Measurements from ENCODE around the gene HHIP.

HHIP gene

DNA sequence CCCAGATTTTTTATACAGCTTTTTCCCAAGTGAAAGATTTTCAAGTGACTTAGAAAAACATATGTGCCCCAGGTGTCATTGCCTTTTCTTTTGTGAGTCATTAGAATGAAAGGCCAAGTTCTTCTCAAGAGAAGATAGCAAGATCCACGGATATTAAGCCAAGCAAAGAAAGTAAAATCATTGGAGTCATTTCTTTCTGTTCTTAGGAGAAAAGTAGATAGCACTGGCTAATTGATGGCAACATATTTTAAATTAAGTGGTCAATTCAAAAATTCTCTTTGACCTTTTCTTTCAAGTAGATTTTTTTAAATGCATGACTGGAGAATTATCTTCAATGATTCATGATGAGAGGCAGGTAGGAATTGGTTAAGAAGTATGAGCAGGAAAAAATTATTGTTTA lies 94.4 kb downstream of the HHIP start:
- TF ChIP-seq TOX (CRISPR knock-in tag; IDR thresholded peaks at IDR 0.05; ENCODE audit: borderline replicate concordance) (no peak), CREB5 (CRISPR knock-in tag; IDR thresholded peaks at IDR 0.05; ENCODE audit: low read depth) (no peak), ZNF70 (CRISPR knock-in tag; IDR thresholded peaks at IDR 0.05) (no peak)
- TF ChIP-seq, protein P1, sequence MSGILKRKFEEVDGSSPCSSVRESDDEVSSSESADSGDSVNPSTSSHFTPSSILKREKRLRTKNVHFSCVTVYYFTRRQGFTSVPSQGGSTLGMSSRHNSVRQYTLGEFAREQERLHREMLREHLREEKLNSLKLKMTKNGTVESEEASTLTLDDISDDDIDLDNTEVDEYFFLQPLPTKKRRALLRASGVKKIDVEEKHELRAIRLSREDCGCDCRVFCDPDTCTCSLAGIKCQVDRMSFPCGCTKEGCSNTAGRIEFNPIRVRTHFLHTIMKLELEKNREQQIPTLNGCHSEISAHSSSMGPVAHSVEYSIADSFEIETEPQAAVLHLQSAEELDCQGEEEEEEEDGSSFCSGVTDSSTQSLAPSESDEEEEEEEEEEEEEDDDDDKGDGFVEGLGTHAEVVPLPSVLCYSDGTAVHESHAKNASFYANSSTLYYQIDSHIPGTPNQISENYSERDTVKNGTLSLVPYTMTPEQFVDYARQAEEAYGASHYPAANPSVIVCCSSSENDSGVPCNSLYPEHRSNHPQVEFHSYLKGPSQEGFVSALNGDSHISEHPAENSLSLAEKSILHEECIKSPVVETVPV (CRISPR knock-in tag; IDR thresholded peaks at IDR 0.05), result no peak
- ATAC-seq, result no peak

GRCh38 chr4:144748814-144749555 lies 103.0 kb downstream of the HHIP start:
- TF ChIP-seq RARB (CRISPR knock-in tag; IDR thresholded peaks at IDR 0.05), result no peak
- TF ChIP-seq ZC3H10 (CRISPR knock-in tag; IDR thresholded peaks at IDR 0.05), result no peak
- no peak for TF ChIP-seq ZFP30 (CRISPR knock-in tag; IDR thresholded peaks at IDR 0.05)
- TF ChIP-seq ZNF565 (CRISPR knock-in tag; conservative IDR thresholded peaks at IDR 0.05; ENCODE audit: low read depth), result no peak
- TF ChIP-seq, protein P2, sequence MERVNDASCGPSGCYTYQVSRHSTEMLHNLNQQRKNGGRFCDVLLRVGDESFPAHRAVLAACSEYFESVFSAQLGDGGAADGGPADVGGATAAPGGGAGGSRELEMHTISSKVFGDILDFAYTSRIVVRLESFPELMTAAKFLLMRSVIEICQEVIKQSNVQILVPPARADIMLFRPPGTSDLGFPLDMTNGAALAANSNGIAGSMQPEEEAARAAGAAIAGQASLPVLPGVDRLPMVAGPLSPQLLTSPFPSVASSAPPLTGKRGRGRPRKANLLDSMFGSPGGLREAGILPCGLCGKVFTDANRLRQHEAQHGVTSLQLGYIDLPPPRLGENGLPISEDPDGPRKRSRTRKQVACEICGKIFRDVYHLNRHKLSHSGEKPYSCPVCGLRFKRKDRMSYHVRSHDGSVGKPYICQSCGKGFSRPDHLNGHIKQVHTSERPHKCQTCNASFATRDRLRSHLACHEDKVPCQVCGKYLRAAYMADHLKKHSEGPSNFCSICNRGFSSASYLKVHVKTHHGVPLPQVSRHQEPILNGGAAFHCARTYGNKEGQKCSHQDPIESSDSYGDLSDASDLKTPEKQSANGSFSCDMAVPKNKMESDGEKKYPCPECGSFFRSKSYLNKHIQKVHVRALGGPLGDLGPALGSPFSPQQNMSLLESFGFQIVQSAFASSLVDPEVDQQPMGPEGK (CRISPR knock-in tag; IDR thresholded peaks at IDR 0.05; ENCODE audit: borderline replicate concordance), result no peak
- no peak for TF ChIP-seq ARNTL (CRISPR knock-in tag; IDR thresholded peaks at IDR 0.05; ENCODE audit: borderline replicate concordance, low read depth)
- no peak for TF ChIP-seq TCF4 (CRISPR knock-in tag; IDR thresholded peaks at IDR 0.05; ENCODE audit: borderline replicate concordance)
- TF ChIP-seq ZNF8 (CRISPR knock-in tag; IDR thresholded peaks at IDR 0.05), result no peak
- no peak for TF ChIP-seq SNAI2 (CRISPR knock-in tag; IDR thresholded peaks at IDR 0.05)
- no peak for TF ChIP-seq OSR1 (CRISPR knock-in tag; IDR thresholded peaks at IDR 0.05)
- no peak for TF ChIP-seq ZNF70 (CRISPR knock-in tag; IDR thresholded peaks at IDR 0.05)
- no peak for TF ChIP-seq POU6F1 (CRISPR knock-in tag; IDR thresholded peaks at IDR 0.05; ENCODE audit: borderline replicate concordance, low read depth)
- TF ChIP-seq CSDC2 (CRISPR knock-in tag; IDR thresholded peaks at IDR 0.05), result no peak
- no peak for TF ChIP-seq ISL1 (CRISPR knock-in tag; IDR thresholded peaks at IDR 0.05)
- TF ChIP-seq BACH2 (CRISPR knock-in tag; IDR thresholded peaks at IDR 0.05; ENCODE audit: borderline replicate concordance), result no peak
- TF ChIP-seq GLIS3 (CRISPR knock-in tag; IDR thresholded peaks at IDR 0.05), result no peak
- no peak for TF ChIP-seq TOX (CRISPR knock-in tag; IDR thresholded peaks at IDR 0.05; ENCODE audit: borderline replicate concordance)
- no peak for TF ChIP-seq ESRRG (CRISPR knock-in tag; IDR thresholded peaks at IDR 0.05)
- TF ChIP-seq CREB5 (CRISPR knock-in tag; IDR thresholded peaks at IDR 0.05; ENCODE audit: low read depth), result no peak
- ATAC-seq, result no peak

GRCh38 chr4:144750348-144750747 lies 104.4 kb downstream of the HHIP start:
- no peak for ATAC-seq
- TF ChIP-seq TSHZ2 (CRISPR knock-in tag; IDR thresholded peaks at IDR 0.05), result no peak
- no peak for TF ChIP-seq ZFP30 (CRISPR knock-in tag; IDR thresholded peaks at IDR 0.05)
- no peak for TF ChIP-seq ZNF565 (CRISPR knock-in tag; conservative IDR thresholded peaks at IDR 0.05; ENCODE audit: low read depth)
- TF ChIP-seq, protein P1 (CRISPR knock-in tag; IDR thresholded peaks at IDR 0.05), result no peak
- no peak for TF ChIP-seq ARNTL (CRISPR knock-in tag; IDR thresholded peaks at IDR 0.05; ENCODE audit: borderline replicate concordance, low read depth)
- no peak for TF ChIP-seq PPARA (CRISPR knock-in tag; IDR thresholded peaks at IDR 0.05; ENCODE audit: borderline replicate concordance)
- no peak for TF ChIP-seq CREB5 (CRISPR knock-in tag; IDR thresholded peaks at IDR 0.05; ENCODE audit: low read depth)
- TF ChIP-seq TOX (CRISPR knock-in tag; IDR thresholded peaks at IDR 0.05; ENCODE audit: borderline replicate concordance), result no peak
- TF ChIP-seq ISL1 (CRISPR knock-in tag; IDR thresholded peaks at IDR 0.05), result no peak
